MCF 10A (cell line): ENCODE results near the gene PPDPF. TPM values are rescaled to one million over a fixed set of nuclear protein-coding genes. Genes with fewer than 3 reads are reported as not detected.

ENCODE experiments used
- BruUV-seq: library from RNA; stranded (reverse); fragments of 400-500 nt; replicated peaks from 2 replicates; lab custom pipeline; 2021; lab: Mats Ljungman, UMichigan
- CTCF ChIA-PET: fragments of 300-600 bp; sonication (Branson Sonifier 250); formaldehyde crosslinking; extraction: SDS; loops from one replicate; lab custom pipeline; 2021; ENCODE audit warnings: antibody characterized with exemption, inconsistent platforms; lab: Yijun Ruan, JAX
- POLR2A ChIA-PET: fragments of 300-600, 350-650 bp; sonication (Branson Sonifier 250); formaldehyde crosslinking; extraction: SDS; loops from one replicate; lab custom pipeline; 2020; ENCODE audit warnings: antibody characterized with exemption, inconsistent platforms; lab: Yijun Ruan, JAX
- DNase-seq: peaks from one replicate; pipeline ENCODE4 v3.0.0-alpha.2; 2018; ENCODE audit not compliant: unreplicated experiment
- H3K27ac Mint-ChIP-seq: one replicate; pipeline ENCODE4 v1.8.0; 2022; ENCODE audit warnings: mild to moderate bottlenecking, low read depth, mixed read lengths; ENCODE audit not compliant: unreplicated experiment
- H3K27me3 Mint-ChIP-seq: one replicate; pipeline ENCODE4 v1.8.0; 2022; ENCODE audit warnings: mixed read lengths; ENCODE audit not compliant: insufficient read depth, unreplicated experiment
- H3K36me3 Mint-ChIP-seq: one replicate; pipeline ENCODE4 v1.8.0; 2022; ENCODE audit warnings: mild to moderate bottlenecking, moderate library complexity, mixed read lengths; ENCODE audit not compliant: insufficient read depth, unreplicated experiment
- H3K4me1 Mint-ChIP-seq: one replicate; pipeline ENCODE4 v1.8.0; 2022; ENCODE audit warnings: mixed read lengths; ENCODE audit not compliant: insufficient read depth, unreplicated experiment
- H3K4me3 Mint-ChIP-seq: one replicate; pipeline ENCODE4 v1.8.0; 2022; ENCODE audit warnings: mild to moderate bottlenecking, moderate library complexity, mixed read lengths; ENCODE audit not compliant: unreplicated experiment
- H3K9me3 Mint-ChIP-seq: one replicate; pipeline ENCODE4 v1.8.0; 2022; ENCODE audit warnings: mixed read lengths; ENCODE audit not compliant: unreplicated experiment
- intact Hi-C: fragments of 100-400 bp; cut with micrococcal nuclease; formaldehyde crosslinking; loops from 2 replicates; pipeline ENCODE4 v1.14.1; 2022
- total RNA-seq: library from RNA; stranded (reverse); gene quantifications from 2 replicates; pipeline ENCODE4 v1.2.3, GENCODE V29; 2022
- TF ChIP-seq, protein P1 (sequence below): fragments of 200-600 bp; IDR thresholded peaks from one replicate; pipeline ENCODE4 v1.8.0; 2022; ENCODE audit warnings: antibody characterized with exemption, mild to moderate bottlenecking; ENCODE audit not compliant: unreplicated experiment

Gene PPDPF
- total RNA-seq, 1 experiment from 2014 or later = 315 TPM

GRCh38 chr20:63567386-63568169, 47.0 kb downstream of the PPDPF start:
- ChIA-PET CTCF (interaction anchor here (1.8 kb wide), 1 partner anchor 13 kb away, joined by 4 read pairs; no protein-coding TSS in a partner anchor), POLR2A (interaction anchor here (0.6 to 1.1 kb wide), 2 partner anchors 13 to 30 kb away, joined by 3 to 4 read pairs; no protein-coding TSS in a partner anchor)
- Mint-ChIP-seq H3K9me3 (no peaks in the 10 kb centered on the region), H3K4me1 (no peaks in the 10 kb centered on the region), H3K36me3 (no peaks in the 10 kb centered on the region), H3K27ac (no peak overlapping the region), H3K27me3 (no peaks in the 10 kb centered on the region), H3K4me3 (no peak overlapping the region)
- no peak for DNase-seq
- TF ChIP-seq, protein P1, sequence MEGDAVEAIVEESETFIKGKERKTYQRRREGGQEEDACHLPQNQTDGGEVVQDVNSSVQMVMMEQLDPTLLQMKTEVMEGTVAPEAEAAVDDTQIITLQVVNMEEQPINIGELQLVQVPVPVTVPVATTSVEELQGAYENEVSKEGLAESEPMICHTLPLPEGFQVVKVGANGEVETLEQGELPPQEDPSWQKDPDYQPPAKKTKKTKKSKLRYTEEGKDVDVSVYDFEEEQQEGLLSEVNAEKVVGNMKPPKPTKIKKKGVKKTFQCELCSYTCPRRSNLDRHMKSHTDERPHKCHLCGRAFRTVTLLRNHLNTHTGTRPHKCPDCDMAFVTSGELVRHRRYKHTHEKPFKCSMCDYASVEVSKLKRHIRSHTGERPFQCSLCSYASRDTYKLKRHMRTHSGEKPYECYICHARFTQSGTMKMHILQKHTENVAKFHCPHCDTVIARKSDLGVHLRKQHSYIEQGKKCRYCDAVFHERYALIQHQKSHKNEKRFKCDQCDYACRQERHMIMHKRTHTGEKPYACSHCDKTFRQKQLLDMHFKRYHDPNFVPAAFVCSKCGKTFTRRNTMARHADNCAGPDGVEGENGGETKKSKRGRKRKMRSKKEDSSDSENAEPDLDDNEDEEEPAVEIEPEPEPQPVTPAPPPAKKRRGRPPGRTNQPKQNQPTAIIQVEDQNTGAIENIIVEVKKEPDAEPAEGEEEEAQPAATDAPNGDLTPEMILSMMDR = no peak
- intact Hi-C loops = no loop called here
- BruUV-seq = no TSS peak

GRCh38 chr20:63568170-63568981, 47.8 kb downstream of the PPDPF start:
- no peaks in the 10 kb centered on the region for H3K9me3 Mint-ChIP-seq
- DNase-seq = no peak
- H3K36me3 Mint-ChIP-seq = no peaks in the 10 kb centered on the region
- no peaks in the 10 kb centered on the region for H3K27me3 Mint-ChIP-seq
- intact Hi-C loops = no loop called here
- POLR2A ChIA-PET = interaction anchor here (0.7 to 1.1 kb wide), 3 partner anchors 23 to 297 kb away, joined by 3 read pairs; partner anchors contain the start of gene TPD52L2
- no peaks in the 10 kb centered on the region for H3K4me1 Mint-ChIP-seq
- BruUV-seq = no TSS peak
- H3K4me3 Mint-ChIP-seq = no peak overlapping the region
- H3K27ac Mint-ChIP-seq = no peak overlapping the region
- CTCF ChIA-PET = interaction anchor here (1.8 kb wide), 1 partner anchor 13 kb away, joined by 4 read pairs; no protein-coding TSS in a partner anchor
- TF ChIP-seq, protein P1 = no peak

DNA sequence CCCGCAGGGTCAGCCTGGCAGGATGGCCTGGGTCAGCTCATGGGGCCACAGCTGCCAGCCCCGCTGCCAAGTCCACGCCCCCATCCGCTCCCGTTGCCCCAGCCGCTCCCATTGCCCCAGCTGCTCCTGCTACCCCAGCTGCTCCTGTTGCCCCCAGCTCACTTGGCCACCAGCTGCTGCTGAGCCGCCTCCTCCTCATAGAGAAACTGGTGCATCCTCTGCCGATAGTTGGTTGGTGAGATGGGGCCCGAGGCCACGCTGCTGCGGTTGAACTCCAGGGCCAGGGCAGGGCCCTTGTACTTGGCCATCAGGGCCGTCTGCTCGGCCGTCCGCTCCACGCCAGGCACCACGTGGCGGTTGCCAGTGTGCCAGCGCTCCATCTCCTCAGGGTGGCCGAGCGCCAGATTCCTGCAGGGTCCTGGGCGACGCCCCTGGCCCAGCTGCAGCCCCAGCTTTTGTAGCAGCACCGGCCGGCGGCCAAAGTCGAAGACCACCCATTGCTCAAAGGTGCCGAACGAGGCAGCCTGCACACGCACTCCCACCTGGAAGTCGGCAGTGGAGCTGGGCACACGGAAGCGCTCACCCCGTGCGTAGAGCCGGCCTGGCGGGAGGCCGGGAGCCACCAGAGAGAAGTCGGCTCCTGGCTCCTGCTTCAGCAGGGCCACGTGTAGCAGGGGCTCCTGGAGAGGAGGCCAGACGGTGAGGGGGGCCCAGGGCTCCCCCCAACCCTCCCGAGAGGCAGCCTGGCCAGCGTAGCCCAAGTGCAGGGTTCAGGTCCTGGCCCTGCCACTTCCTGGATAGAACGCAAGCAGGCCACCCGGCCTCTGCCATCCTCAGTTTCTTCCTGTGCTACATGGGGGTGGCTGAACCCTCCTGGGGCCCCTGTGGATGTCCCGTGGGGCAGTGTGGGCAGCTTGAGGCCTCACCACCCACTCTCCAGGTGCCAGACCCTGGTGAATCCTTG, 48.7 kb downstream of the PPDPF start:
- H3K9me3 Mint-ChIP-seq = no peaks in the 10 kb centered on the region
- H3K4me3 Mint-ChIP-seq = no peak overlapping the region
- H3K4me1 Mint-ChIP-seq = no peaks in the 10 kb centered on the region
- no peak overlapping the region for H3K27ac Mint-ChIP-seq
- ChIA-PET POLR2A (interaction anchor here (0.7 kb wide), 2 partner anchors 24 to 296 kb away, joined by 3 read pairs; partner anchors contain the start of gene TPD52L2), CTCF (interaction anchor here (1.8 kb wide), 1 partner anchor 12 kb away, joined by 4 read pairs; no protein-coding TSS in a partner anchor)
- no peaks in the 10 kb centered on the region for H3K27me3 Mint-ChIP-seq
- no peaks in the 10 kb centered on the region for H3K36me3 Mint-ChIP-seq
- intact Hi-C loops = no loop called here
- BruUV-seq = no TSS peak
- TF ChIP-seq, protein P1 = no peak
- no peak for DNase-seq
